SK-N-SH (cell line): ENCODE data around the gene ADRA2B. TPM values are rescaled to one million over a fixed set of nuclear protein-coding genes. Genes with fewer than 3 reads are reported as not detected.

Experiments
- CTCF ChIA-PET: fragments of 300-600, 350-600 bp; formaldehyde crosslinking; extraction: SDS; loops from one replicate; lab custom pipeline; 2021; lab: Yijun Ruan, JAX
- POLR2A ChIA-PET: fragments of 350-600 bp; sonication (Branson Sonifier 250); formaldehyde crosslinking; extraction: SDS; loops from one replicate; lab custom pipeline; 2020; ENCODE audit warnings: antibody characterized with exemption, inconsistent platforms; lab: Yijun Ruan, JAX
- DNase-seq: peaks from one replicate; pipeline ENCODE4 v3.0.0; 2012
- H2AFZ ChIP-seq: fragments of 200-600 bp; sonication (generic); 2 replicates; pipeline ENCODE4 v1.8.1; 2016; ENCODE audit warnings: antibody characterized with exemption, mild to moderate bottlenecking, low read depth
- H3F3A ChIP-seq: fragments of 200-600 bp; sonication (generic); replicated peaks from 2 replicates; pipeline ENCODE3; 2016; ENCODE audit warnings: antibody characterized with exemption, mild to moderate bottlenecking; ENCODE audit not compliant: insufficient read depth
- H3K27ac ChIP-seq, 2 experiments: fragments of 200-500 bp in 1 of 2; fragments of 200-600 bp in 1 of 2; sonication (Bioruptor generic) in 1 of 2; sonication (generic), shearing (Covaris generic) in 1 of 2; 2 replicates each; pipeline versions ENCODE4 v1.5.1 to v1.6.1; 2014 to 2016; ENCODE audit warnings: low read depth in 2 of 2, inconsistent platforms in 1 of 2, low read length in 1 of 2, mild to moderate bottlenecking in 1 of 2, mixed read lengths in 1 of 2
- H3K27me3 ChIP-seq: fragments of 200-600 bp; sonication (generic), shearing (Covaris generic); 2 replicates; pipeline ENCODE4 v1.6.1; 2016; ENCODE audit warnings: mixed run types; ENCODE audit not compliant: insufficient read depth
- H3K36me3 ChIP-seq, 2 experiments: fragments of 200-500 bp in 1 of 2; fragments of 200-600 bp in 1 of 2; sonication (Bioruptor generic) in 1 of 2; sonication (generic) in 1 of 2; replicated peaks in 1 of 2; 2 replicates each; pipeline versions ENCODE3 to v1.5.1; 2014 to 2016; ENCODE audit warnings: low read length in 1 of 2, mild to moderate bottlenecking in 1 of 2; ENCODE audit not compliant: insufficient read depth in 2 of 2, control insufficient read depth in 1 of 2
- H3K4me1 ChIP-seq, 2 experiments: fragments of 200-500 bp in 1 of 2; fragments of 200-600 bp in 1 of 2; sonication (Bioruptor generic) in 1 of 2; sonication (generic), shearing (Covaris generic) in 1 of 2; 2 replicates each; pipeline versions ENCODE4 v1.5.1 to v1.6.1; 2014 to 2016; ENCODE audit warnings: low read depth in 1 of 2, low read length in 1 of 2, mixed run types in 1 of 2; ENCODE audit not compliant: insufficient read depth in 2 of 2, control insufficient read depth in 1 of 2
- H3K4me2 ChIP-seq: fragments of 200-600 bp; sonication (generic), shearing (Covaris generic); 2 replicates; pipeline ENCODE4 v1.6.1; 2017; ENCODE audit warnings: mixed run types
- H3K4me3 ChIP-seq, 2 experiments: fragments of 200-500 bp in 1 of 2; fragments of 200-600 bp in 1 of 2; sonication (Bioruptor generic) in 1 of 2; sonication (generic), shearing (Covaris generic) in 1 of 2; 2 replicates each; pipeline versions ENCODE4 v1.5.1 to v1.8.1; 2014 to 2016; ENCODE audit warnings: low read depth in 2 of 2, inconsistent platforms in 1 of 2, low read length in 1 of 2, mild to moderate bottlenecking in 1 of 2, mixed read lengths in 1 of 2, moderate library complexity in 1 of 2
- H3K79me2 ChIP-seq: fragments of 200-600 bp; sonication (generic); 2 replicates; pipeline ENCODE4 v1.8.1; 2017; ENCODE audit warnings: mild to moderate bottlenecking; ENCODE audit not compliant: insufficient read depth
- H3K9ac ChIP-seq: fragments of 200-600 bp; sonication (generic); 2 replicates; pipeline ENCODE4 v1.6.1; 2017; ENCODE audit warnings: mixed run types
- H3K9me2 ChIP-seq: fragments of 200-600 bp; sonication (generic); 2 replicates; pipeline ENCODE4 v1.6.1; 2017; ENCODE audit warnings: mixed run types
- H3K9me3 ChIP-seq: fragments of 200-600 bp; sonication (generic); 2 replicates; pipeline ENCODE4 v1.6.1; 2017; ENCODE audit warnings: mixed run types, mild to moderate bottlenecking, moderate library complexity
- H4K20me1 ChIP-seq: fragments of 200-600 bp; sonication (generic); 2 replicates; pipeline ENCODE4 v1.6.1; 2017; ENCODE audit warnings: mild to moderate bottlenecking, mixed run types; ENCODE audit not compliant: insufficient read depth
- CHD2 ChIP-seq: fragments of 150-350 bp; IDR thresholded peaks from 2 replicates; pipeline ENCODE4 v1.6.1; 2018; ENCODE audit warnings: low read length; ENCODE audit not compliant: partially characterized antibody
- EP300 ChIP-seq, 2 experiments: IDR thresholded peaks; 2 replicates each; pipeline versions ENCODE4 v1.4.0 to v1.6.1; 2012; ENCODE audit warnings: borderline replicate concordance in 1 of 2, low read depth in 1 of 2, low read length in 1 of 2
- EZH2phosphoT487 ChIP-seq: fragments of 200-600 bp; sonication (generic); IDR thresholded peaks from 2 replicates; pipeline ENCODE4 v1.6.1; 2017; ENCODE audit warnings: low read depth, mixed run types, mild to moderate bottlenecking, antibody characterized with exemption, moderate library complexity, borderline replicate concordance
- FOSL2 ChIP-seq: IDR thresholded peaks from 2 replicates; pipeline ENCODE4 v1.4.0; 2012; ENCODE audit warnings: low read depth, mild to moderate bottlenecking, moderate library complexity, borderline replicate concordance
- FOXJ3 ChIP-seq: sonication (generic); formaldehyde crosslinking; IDR thresholded peaks from 2 replicates; pipeline ENCODE4 v1.5.1; 2020; ENCODE audit warnings: mild to moderate bottlenecking, missing genetic modification reagents
- GATA2 ChIP-seq: sonication (generic); formaldehyde crosslinking; IDR thresholded peaks from 2 replicates; pipeline ENCODE4 v1.5.0; 2020; ENCODE audit warnings: mild to moderate bottlenecking, missing genetic modification reagents
- MEF2A ChIP-seq: IDR thresholded peaks from 2 replicates; pipeline ENCODE4 v1.4.0; 2012; ENCODE audit warnings: low read depth, borderline replicate concordance
- POLR2AphosphoS5 ChIP-seq: IDR thresholded peaks from 2 replicates; pipeline ENCODE4 v1.6.1; 2012; ENCODE audit warnings: low read depth, low read length
- RAD21 ChIP-seq: IDR thresholded peaks from 2 replicates; pipeline ENCODE4 v1.6.1; 2012; ENCODE audit warnings: mild to moderate bottlenecking, low read length
- REST ChIP-seq: IDR thresholded peaks from 2 replicates; pipeline ENCODE4 v1.6.1; 2012; ENCODE audit warnings: mild to moderate bottlenecking, low read depth, low read length, moderate library complexity
- RFX5 ChIP-seq: IDR thresholded peaks from 2 replicates; pipeline ENCODE4 v1.6.1; 2012; ENCODE audit warnings: mild to moderate bottlenecking, improper control_type of control experiment, low read length
- RXRA ChIP-seq: IDR thresholded peaks from 2 replicates; pipeline ENCODE4 v1.4.0; 2012; ENCODE audit warnings: low read depth, mild to moderate bottlenecking, borderline replicate concordance
- SIN3A ChIP-seq: IDR thresholded peaks from 2 replicates; pipeline ENCODE4 v1.6.1; 2012; ENCODE audit warnings: low read depth, mild to moderate bottlenecking, low read length, moderate library complexity, borderline replicate concordance
- SMC3 ChIP-seq: IDR thresholded peaks from 2 replicates; pipeline ENCODE4 v1.6.1; 2012; ENCODE audit warnings: low read depth, low read length, improper control_type of control experiment
- TAF1 ChIP-seq: IDR thresholded peaks from 2 replicates; pipeline ENCODE4 v1.6.1; 2012; ENCODE audit warnings: low read depth, mild to moderate bottlenecking, low read length, moderate library complexity, borderline replicate concordance
- TCF12 ChIP-seq: IDR thresholded peaks from 2 replicates; pipeline ENCODE4 v1.4.0; 2012
- WGBS: methylation state at CpG from one replicate; pipeline ENCODE4 v1.1.6; 2017; ENCODE audit warnings: low lambda C conversion rate; 5-methylcytosine and 5-hydroxymethylcytosine counted together
- polyA plus RNA-seq, 3 experiments: library from polyadenylated mRNA; depleted of rRNA; stranded (reverse); fragments of >200 nt; gene quantifications; 2 replicates each; pipeline ENCODE4 v1.2.3, GENCODE V29; 2012
- TF ChIP-seq, protein P1 (sequence below): fragments of 150-350 bp; IDR thresholded peaks from 2 replicates; pipeline ENCODE4 v1.6.1; 2017; ENCODE audit warnings: antibody characterized with exemption, low read length, low read depth, borderline replicate concordance
- TF ChIP-seq, protein P2 (sequence below): IDR thresholded peaks from 2 replicates; pipeline ENCODE4 v1.4.0; 2012; ENCODE audit warnings: low read depth, borderline replicate concordance

ADRA2B gene
- polyA plus RNA-seq, 1 of the 3 experiments (the other 2 are of a cell fraction): not detected

DNA sequence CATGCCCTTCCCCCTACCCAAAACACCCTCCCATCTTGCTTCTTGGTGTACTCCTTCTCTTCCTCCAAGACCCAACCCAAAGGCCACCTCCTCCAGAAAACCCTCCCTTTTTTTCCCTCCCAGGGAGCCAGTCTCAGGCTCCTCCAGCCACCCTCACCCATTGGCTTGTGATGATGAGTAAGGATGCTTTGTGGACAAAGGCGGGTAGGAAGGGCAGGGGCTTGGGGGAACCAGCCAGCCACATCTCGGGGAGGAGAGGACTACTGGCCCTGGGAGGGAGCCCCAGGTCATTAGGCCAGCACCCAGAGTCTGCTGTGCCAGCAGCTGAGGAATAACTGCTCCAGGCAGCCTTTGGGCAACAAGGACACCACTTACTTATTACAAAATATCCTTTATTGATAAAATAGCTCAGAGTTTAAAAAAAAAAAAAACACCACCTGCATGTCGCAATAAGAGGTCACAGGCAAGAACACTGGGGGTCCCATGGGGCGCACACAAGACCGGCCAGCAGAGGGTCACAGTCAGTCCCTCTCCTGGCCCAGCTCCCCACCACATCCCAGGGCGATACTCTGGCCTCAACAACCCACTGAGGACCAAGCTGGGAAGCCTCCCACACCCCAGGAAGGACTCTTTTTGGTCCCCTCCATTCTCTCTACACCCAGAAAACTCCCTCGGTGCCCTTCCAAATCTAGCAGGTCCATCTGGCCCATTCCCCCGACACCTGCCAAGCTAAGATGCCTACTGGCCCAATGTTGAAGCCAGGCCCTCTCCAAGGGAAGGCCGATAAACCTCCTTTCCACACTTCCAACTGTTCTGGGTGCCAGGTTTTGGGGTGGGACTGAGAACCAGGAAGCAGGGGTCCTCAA is 3.6 kb downstream of the ADRA2B start:
- CTCF ChIA-PET: interaction anchor here (1.2 to 1.4 kb wide), 2 partner anchors 90 to 120 kb away, joined by 5 to 6 read pairs; no protein-coding TSS in a partner anchor
- Histone ChIP-seq H3K9ac (no peak overlapping the region), H3K4me2 (no peak overlapping the region), H3K27ac (no peak overlapping the region), H3K4me1 (peaks cover 0 to 21% of the 10 kb centered on the region in 2 experiments; a peak in 1 of 4 replicates), H3K9me3 (no peaks in the 10 kb centered on the region), H3K27me3 (no peaks in the 10 kb centered on the region), H4K20me1 (no peaks in the 10 kb centered on the region), H3F3A (no peaks in the 10 kb centered on the region), H3K4me3 (no peak overlapping the region), H3K79me2 (no peaks in the 10 kb centered on the region), H2AFZ (no peak overlapping the region), H3K9me2 (no peaks in the 10 kb centered on the region), H3K36me3 (no peaks in the 10 kb centered on the region)
- POLR2A ChIA-PET: no interaction called here
- TF ChIP-seq RAD21 (no peak), TCF12 (no peak), GATA2 (CRISPR knock-in tag) (no peak), REST (no peak), EP300 (IDR thresholded peaks at IDR 0.05; ENCODE audit: borderline replicate concordance in 1 of 2, low read depth in 1 of 2, low read length in 1 of 2) (no peak), RXRA (no peak), TAF1 (no peak), FOSL2 (no peak), MEF2A (no peak), CHD2 (no peak), FOXJ3 (CRISPR knock-in tag) (no peak), SIN3A (no peak), POLR2AphosphoS5 (no peak), EZH2phosphoT487 (no peak), SMC3 (no peak), RFX5 (no peak)
- TF ChIP-seq, protein P1, sequence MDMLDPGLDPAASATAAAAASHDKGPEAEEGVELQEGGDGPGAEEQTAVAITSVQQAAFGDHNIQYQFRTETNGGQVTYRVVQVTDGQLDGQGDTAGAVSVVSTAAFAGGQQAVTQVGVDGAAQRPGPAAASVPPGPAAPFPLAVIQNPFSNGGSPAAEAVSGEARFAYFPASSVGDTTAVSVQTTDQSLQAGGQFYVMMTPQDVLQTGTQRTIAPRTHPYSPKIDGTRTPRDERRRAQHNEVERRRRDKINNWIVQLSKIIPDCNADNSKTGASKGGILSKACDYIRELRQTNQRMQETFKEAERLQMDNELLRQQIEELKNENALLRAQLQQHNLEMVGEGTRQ: no peak
- TF ChIP-seq, protein P2, sequence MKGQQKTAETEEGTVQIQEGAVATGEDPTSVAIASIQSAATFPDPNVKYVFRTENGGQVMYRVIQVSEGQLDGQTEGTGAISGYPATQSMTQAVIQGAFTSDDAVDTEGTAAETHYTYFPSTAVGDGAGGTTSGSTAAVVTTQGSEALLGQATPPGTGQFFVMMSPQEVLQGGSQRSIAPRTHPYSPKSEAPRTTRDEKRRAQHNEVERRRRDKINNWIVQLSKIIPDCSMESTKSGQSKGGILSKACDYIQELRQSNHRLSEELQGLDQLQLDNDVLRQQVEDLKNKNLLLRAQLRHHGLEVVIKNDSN: no peak
- 72% methylated on average over 9 of the region's 9 CpGs for WGBS
- no peak for DNase-seq
